Endothelial cell of umbilical vein (primary cell): Measurements from ENCODE around the gene PKD1L1.
A peak's percentile ranks its signal among the peaks of the same experiment; 100 is the strongest.

Experiments used
- EZH2 ChIP-seq: IDR thresholded peaks from 2 replicates; pipeline ENCODE4 v1.6.1; 2012; ENCODE audit warnings: borderline replicate concordance, low read depth, mild to moderate bottlenecking, moderate library complexity, low read length, inconsistent platforms; ENCODE audit not compliant: severe bottlenecking
- FOS ChIP-seq: IDR thresholded peaks from 2 replicates; pipeline ENCODE4 v1.6.1; 2011; ENCODE audit warnings: mild to moderate bottlenecking, low read length, moderate library complexity, borderline replicate concordance; ENCODE audit not compliant: insufficient read depth
- GATA2 ChIP-seq: IDR thresholded peaks from 2 replicates; pipeline ENCODE4 v1.7.0; 2011; ENCODE audit warnings: low read depth, mild to moderate bottlenecking, moderate library complexity, mixed read lengths, low read length; ENCODE audit not compliant: insufficient read length, insufficient read depth
- JUN ChIP-seq: IDR thresholded peaks from 2 replicates; pipeline ENCODE4 v1.6.1; 2011; ENCODE audit warnings: borderline replicate concordance, low read depth; ENCODE audit not compliant: insufficient read length, insufficient read depth
- POLR2A ChIP-seq: IDR thresholded peaks from 2 replicates; pipeline ENCODE4 v1.6.1; 2012; ENCODE audit warnings: low read depth, mild to moderate bottlenecking, control low read depth, low read length
- POLR2AphosphoS5 ChIP-seq: IDR thresholded peaks from 2 replicates; pipeline ENCODE4 v1.6.1; 2012; ENCODE audit warnings: low read depth, mild to moderate bottlenecking, control low read depth, low read length, moderate library complexity; ENCODE audit not compliant: insufficient read depth
- TF ChIP-seq, protein P1 (sequence below), 2 donors: IDR thresholded peaks; 1 replicate in 1 of 2; 2 replicates in 1 of 2; pipeline ENCODE4 v1.5.1; 2011; ENCODE audit warnings: low read length in 2 of 2, mild to moderate bottlenecking in 2 of 2, moderate library complexity in 2 of 2, control low read depth in 1 of 2, inconsistent platforms in 1 of 2, low read depth in 1 of 2; ENCODE audit not compliant: insufficient read depth in 1 of 2; ENCODE audit errors: extremely low read depth in 1 of 2

GRCh38 chr7:47786557-47787248, 161.6 kb downstream of the PKD1L1 start:
- TF ChIP-seq, protein P1, sequence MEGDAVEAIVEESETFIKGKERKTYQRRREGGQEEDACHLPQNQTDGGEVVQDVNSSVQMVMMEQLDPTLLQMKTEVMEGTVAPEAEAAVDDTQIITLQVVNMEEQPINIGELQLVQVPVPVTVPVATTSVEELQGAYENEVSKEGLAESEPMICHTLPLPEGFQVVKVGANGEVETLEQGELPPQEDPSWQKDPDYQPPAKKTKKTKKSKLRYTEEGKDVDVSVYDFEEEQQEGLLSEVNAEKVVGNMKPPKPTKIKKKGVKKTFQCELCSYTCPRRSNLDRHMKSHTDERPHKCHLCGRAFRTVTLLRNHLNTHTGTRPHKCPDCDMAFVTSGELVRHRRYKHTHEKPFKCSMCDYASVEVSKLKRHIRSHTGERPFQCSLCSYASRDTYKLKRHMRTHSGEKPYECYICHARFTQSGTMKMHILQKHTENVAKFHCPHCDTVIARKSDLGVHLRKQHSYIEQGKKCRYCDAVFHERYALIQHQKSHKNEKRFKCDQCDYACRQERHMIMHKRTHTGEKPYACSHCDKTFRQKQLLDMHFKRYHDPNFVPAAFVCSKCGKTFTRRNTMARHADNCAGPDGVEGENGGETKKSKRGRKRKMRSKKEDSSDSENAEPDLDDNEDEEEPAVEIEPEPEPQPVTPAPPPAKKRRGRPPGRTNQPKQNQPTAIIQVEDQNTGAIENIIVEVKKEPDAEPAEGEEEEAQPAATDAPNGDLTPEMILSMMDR (IDR thresholded peaks at IDR 0.05; ENCODE audit: extremely low read depth in 1 of 2, insufficient read depth in 1 of 2, low read depth in 1 of 2, low read length in 2 of 2), result no peak
- TF ChIP-seq EZH2, result no peak
- TF ChIP-seq POLR2A, result no peak
- peak; percentile 88 for TF ChIP-seq POLR2AphosphoS5
- peak; percentile 81 for TF ChIP-seq JUN
- peak; percentile 96 for TF ChIP-seq FOS
- peak; percentile 70 for TF ChIP-seq GATA2
